GM08714 (cell line): ENCODE measurements around the gene UBD.

Experiments
- H3K4me3 ChIP-seq: fragments of 200-500 bp; sonication (Bioruptor generic); 2 replicates; pipeline ENCODE4 v1.5.1; 2014; ENCODE audit warnings: mild to moderate bottlenecking, low read length, inconsistent platforms
- ZNF274 ChIP-seq: IDR thresholded peaks from 2 replicates; pipeline ENCODE4 v1.6.1; 2012; ENCODE audit warnings: mild to moderate bottlenecking, low read depth, low read length

Gene UBD

DNA sequence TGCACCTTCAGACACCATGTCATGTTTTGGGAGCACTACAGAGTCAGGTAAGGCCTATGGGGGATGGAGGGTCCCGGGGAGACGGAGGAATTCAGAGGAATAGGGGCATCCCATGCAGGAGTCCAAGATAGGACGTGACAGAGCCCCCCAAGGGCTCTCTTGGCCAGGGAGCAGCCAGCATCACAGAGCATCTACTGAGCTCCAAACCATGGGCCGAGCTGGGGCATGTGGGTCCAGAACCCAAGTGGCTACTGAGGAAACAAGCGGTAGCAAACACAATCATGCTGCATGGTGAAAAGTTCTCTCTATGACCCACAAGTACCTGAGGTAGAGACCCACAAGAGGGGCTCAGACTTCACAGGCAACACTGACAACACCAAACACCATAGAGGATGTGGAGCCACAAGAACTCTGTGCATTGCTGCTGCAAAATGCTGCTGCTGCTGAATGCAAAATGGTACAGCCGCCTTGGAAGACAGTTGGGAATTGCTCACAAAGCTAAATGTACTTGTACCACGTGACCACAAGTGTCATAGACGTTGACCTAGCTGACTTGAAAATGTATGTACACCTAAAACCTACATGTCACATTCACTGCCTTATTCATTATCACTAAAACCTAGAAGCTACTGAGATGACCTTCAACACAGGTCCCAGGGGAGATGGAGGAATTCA is 38.4 kb downstream of the UBD start:
- no peak overlapping the region for H3K4me3 ChIP-seq
- TF ChIP-seq ZNF274, result no peak

DNA sequence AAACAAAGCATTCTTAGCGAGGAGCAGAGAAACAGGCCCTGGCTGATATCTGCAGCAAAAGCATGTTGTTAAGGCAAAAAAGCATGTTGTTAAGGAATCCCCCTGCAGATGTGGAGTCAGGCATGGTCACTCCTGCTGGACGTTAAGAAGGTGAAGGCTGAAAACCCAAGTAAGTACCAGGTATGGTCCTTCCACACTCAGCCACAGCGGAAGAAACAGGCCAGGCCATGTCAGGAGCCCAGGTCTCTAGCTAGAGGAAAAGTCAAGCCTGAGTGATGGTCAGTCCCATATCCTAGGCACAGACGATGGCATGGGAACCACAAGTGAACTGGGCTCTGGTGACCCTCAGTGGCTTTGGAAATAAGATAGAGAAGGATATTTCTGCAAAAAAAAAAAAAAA is 39.3 kb downstream of the UBD start:
- TF ChIP-seq ZNF274, result no peak
- no peak overlapping the region for H3K4me3 ChIP-seq

DNA sequence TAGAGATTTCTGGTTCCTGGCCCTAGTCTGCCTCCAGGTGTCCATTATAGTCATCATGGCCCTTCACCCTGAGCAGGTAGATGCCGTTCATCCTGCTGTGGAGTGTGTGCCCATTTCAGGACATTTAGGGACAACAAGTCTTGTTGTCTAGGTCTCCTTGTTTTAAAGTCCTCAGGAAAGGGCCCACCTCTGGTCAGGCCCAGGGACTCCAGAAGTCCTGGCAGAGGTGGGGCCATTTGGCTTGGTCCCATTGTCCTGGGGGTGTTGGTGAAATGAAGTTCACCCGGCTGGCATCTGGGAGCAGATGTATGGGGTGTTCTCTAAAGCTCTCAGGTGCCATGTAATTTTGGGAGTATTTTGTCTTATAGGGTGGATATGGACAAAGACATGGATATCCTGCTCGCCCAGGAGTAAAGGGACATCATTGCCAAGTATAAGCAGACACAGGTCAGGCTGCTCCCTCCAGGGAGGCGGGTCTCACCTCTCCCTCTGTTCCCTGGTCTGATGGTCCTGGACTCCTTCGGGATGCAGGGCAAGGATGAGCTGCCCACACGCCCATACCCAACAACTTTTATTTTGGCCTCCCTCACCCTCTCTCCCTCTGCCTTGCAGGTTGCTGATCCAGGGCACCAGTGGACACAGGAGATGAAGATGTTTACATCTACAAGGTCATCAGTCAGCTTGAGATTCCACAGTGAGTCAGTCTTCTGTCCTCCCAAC is 40.1 kb downstream of the UBD start:
- no peak for TF ChIP-seq ZNF274
- H3K4me3 ChIP-seq, result no peak overlapping the region

DNA sequence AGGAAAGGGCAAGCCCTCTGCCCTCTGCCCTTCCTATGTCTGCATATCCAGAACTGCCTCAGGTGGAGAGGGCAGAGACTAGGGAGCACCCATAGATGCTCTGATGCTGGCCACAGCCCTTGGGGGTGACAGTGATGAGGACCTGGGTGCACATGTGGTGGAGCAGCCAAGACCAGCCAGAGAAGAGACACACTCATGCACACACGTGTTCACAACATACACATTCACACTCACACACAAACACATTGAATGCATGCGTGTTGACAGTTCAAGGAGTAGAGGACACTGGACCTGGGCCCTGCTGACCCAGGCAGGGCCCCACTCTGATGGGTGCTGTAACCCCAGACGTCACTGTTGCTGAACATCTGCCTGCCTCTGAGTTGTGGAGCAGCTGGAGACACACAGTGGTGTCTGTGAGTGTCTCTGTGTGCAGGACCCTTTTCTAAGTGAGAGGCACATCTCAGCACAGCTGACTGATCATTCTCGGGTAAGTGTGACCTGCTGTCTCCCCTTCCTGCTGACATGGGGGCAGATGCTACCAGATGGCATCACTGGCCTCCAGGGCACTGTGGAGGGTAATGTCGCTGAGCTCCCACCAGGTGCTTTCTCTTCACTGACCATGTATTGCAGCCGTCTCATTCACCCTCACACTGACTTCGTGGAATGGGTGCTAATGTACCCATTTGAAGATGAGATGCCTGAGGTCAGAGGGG is 41.6 kb downstream of the UBD start:
- no peak for TF ChIP-seq ZNF274
- H3K4me3 ChIP-seq, result no peak overlapping the region

DNA sequence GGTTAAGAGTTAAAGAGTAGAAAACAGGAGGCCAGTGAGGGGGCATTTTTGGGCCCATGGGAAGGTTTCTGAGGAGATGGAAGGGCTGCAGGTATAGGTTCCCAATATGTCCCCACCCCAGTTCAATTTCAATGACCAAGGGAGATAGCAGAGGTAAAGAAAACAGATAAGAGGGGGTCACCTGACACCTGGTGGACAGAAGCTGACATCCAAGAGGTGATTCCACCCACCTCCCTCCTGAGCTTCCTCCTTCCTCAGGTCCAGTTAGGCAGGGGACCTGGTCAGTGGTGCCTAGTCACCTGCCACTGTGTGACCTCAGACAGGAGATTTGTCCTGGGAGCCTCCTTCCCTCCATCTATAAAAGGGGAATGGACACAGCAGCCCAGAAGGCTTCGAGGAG is 42.3 kb downstream of the UBD start:
- TF ChIP-seq ZNF274, result no peak
- H3K4me3 ChIP-seq, result no peak overlapping the region

DNA sequence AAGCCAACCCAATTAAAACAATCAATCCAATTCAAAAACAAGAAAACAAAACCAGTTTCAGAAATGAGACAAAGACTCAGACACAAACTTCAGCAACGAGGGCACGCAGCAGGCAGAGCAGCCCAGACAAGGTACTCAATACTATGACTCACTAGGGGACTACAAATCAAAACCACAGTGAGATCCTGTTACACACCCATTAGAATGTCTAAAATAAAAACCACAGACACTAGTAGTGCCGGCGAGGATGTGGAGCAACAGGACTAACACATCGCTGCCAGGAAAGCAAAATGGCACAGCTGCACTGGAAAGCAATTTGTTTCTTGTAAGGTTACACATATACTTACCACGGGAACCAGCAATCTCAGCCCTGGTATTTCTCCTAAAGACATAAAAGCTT is 43.4 kb downstream of the UBD start:
- no peak for TF ChIP-seq ZNF274
- H3K4me3 ChIP-seq, result no peak overlapping the region

DNA sequence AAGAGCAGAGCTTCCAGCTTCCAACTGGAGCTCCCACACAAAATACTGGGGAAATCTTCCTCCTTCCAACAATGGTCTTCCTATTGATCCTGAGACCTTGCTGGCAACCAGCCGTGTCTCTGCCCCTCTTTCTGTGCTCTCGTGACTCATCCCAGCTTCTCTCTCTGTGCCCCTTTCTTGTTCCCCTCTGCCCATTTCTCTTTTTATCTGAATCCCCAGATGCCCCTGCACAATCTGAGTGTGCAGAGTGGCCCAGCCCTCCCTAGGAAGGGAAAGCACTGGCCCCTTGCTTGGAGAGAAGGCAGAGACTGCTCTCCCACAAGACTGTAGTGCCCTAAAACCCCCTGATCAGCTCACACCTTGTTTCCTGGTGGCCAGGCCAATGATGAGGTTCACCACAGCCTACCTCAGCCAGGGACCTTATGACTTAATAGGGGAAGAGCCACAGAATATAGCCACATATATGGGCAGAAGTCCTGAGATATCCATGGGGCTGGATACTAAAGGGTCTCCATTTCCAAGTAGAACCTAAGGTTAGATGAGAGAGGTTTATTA is 48.7 kb downstream of the UBD start:
- no peak overlapping the region for H3K4me3 ChIP-seq
- no peak for TF ChIP-seq ZNF274

DNA sequence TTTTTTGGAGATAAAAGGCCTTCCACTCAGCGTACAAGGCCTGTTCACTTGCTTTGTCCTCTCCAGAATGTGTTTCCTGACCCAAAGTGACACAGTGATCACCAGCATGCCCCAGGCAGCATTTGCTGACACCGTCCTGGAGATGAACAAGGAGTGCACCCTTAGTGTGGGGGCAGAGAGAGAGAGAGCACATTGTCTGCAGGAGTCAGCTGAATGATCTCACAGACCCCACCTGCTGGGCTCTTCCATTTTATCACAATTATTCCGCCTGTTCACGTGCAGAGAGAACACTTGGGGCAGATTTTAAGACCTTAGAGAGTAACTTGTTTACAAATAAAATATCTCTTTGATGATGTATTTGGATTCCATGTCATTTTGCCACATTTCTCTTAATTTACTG is 49.3 kb downstream of the UBD start:
- no peak overlapping the region for H3K4me3 ChIP-seq
- TF ChIP-seq ZNF274, result no peak

DNA sequence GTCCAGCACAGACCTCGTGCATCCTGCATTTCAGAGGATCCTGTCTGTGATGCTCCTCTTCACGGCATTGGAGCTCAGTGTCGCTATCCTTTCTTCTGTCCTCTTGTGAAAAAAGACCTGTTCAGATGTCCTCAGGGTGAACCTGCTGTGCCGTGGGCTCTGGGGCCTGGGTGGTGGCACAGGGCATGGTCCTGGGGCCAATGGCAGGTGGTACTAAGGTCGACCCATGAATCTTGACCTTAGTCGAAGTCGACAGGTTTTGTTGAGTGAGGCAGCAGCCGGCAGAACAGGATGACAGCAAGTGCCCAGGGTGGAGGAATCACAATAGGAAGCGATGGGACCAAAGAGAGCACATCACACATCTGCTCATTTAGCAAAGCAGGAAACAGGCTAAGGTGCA is 49.8 kb downstream of the UBD start:
- no peak for TF ChIP-seq ZNF274
- no peak overlapping the region for H3K4me3 ChIP-seq

DNA sequence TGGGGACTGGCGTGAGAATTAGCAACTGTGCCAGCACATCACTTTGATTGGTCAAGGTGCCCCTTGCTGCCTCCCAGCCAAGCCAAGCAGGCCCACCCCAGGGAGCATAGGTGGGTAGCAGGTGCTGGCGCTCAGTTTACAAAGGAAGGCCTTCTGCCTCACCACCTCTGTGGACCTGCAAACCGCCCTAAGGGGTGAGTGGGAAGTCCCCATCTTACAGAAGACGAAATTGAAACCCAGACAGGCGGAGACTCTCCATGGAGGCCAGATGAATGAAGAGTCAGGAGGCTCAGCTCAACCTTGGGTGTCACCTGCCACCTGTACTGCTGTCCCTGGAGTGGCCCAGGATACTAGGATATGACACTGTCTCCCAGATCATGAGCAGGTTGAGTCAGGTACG is 50.3 kb downstream of the UBD start:
- H3K4me3 ChIP-seq, result no peak overlapping the region
- no peak for TF ChIP-seq ZNF274

DNA sequence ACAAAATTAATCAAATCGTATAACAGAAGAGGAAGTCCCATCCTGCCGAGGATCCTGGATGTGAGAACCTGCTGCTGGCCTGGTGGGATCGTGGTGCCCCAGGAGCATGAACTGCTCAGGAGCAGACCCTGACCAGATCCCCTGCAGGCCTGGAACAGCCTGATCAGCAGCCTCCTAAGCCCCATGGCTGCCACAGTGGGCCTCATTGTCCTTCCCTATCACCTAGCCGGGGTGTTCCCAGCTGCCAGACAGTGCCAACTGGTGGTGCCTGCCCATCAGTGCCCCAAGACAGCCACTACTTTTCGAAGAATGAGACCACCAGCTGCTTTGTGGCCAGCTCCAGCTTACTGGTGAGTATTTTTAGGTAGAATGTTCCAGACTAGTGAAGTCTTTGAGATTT is 52.2 kb downstream of the UBD start:
- TF ChIP-seq ZNF274, result no peak
- H3K4me3 ChIP-seq, result no peak overlapping the region

DNA sequence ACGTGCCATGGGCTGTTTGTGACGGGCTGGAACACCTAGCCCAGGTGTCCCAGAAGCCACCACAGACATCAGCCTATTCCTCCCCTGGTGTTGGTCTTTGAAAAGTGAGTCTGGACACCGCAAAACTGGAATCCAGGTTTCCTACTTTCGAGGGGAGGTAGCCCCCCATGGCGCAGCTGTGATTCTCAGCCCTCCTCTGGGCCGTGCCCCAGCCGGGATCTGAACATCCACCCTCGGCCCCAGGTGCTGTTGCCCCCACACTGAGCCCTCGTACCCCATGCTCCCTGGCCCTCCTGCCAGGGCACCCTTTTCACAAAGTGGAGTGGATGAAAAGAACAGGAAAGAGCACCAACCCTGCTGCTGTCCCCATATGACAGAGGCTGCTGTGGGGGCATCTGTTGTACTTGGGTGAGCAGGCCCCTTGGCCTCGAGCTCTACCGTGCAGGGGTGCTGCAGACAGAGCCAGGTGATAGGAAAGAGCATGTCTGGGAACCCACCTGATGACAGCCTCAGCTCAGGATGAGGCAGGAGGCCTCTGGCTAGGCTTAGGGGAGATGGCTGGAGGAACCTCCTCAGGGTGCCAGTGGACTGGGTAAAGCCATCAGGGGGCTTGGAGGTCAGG is 53.0 kb downstream of the UBD start:
- H3K4me3 ChIP-seq, result no peak overlapping the region
- TF ChIP-seq ZNF274, result no peak

DNA sequence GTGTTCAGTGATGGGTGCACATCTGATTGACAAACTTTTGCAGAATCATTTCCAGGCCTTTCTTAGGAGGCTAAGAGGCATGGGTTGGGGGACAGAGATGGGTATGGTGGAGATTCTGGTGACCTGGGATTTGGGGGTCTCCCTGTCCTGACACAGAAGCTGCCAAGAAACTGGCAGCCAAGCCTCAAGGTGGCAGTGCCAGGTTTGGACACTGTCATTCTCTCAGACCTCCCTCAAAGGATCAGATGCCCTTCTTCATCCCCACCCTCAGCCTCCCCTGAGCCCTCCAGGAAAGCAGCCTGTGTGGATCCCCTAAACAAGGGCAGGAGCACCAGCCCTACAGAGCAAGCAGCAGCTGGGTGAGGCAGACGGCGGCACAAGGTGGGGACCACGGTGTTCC is 53.7 kb downstream of the UBD start:
- H3K4me3 ChIP-seq, result no peak overlapping the region
- no peak for TF ChIP-seq ZNF274
